Ascending aorta (tissue), 2 donors: ENCODE data around the gene IRGQ. TPM values are rescaled to one million over a fixed set of nuclear protein-coding genes. Genes with fewer than 3 reads are reported as not detected.

Source experiments
- DNase-seq, 2 donors: peaks; one replicate each; pipeline ENCODE4 v3.0.0-alpha.2; 2019; ENCODE audit warnings: low spot score in 2 of 2
- H3K27ac ChIP-seq, 2 donors: fragments of 200-600 bp; sonication (generic); one replicate each; pipeline ENCODE4 v1.5.1; 2016 to 2017; ENCODE audit warnings: mild to moderate bottlenecking in 1 of 2
- H3K27me3 ChIP-seq: fragments of 200-600 bp; sonication (generic); one replicate; pipeline ENCODE4 v1.5.1; 2017
- H3K36me3 ChIP-seq, 2 donors: fragments of 200-600 bp; sonication (generic); one replicate each; pipeline ENCODE4 v1.5.1; 2016
- H3K4me1 ChIP-seq, 2 donors: fragments of 200-600 bp; sonication (generic); one replicate each; pipeline ENCODE4 v1.5.1; 2016 to 2017; ENCODE audit warnings: mild to moderate bottlenecking in 1 of 2
- H3K4me3 ChIP-seq, 2 donors: fragments of 200-600 bp; sonication (generic); one replicate each; pipeline ENCODE4 v1.5.1; 2016 to 2017; ENCODE audit warnings: mild to moderate bottlenecking in 1 of 2
- H3K9me3 ChIP-seq, 2 donors: fragments of 200-600 bp; sonication (generic); one replicate each; pipeline ENCODE4 v1.5.1; 2016
- intact Hi-C: fragments of 100-400 bp; cut with DNase I; formaldehyde crosslinking; loops from one replicate; pipeline ENCODE4 v1.15.1; 2023
- total RNA-seq: library from RNA; depleted of rRNA; stranded (reverse); fragments of >200 nt; gene quantifications from one replicate; pipeline ENCODE4 v1.1.0, GENCODE V29; 2016
- TF ChIP-seq, protein P1 (sequence below), 3 experiments: fragments of 200-600 bp in 2 of 3; fragments of 450-650 bp in 1 of 3; sonication (generic) in 2 of 3; IDR thresholded peaks; one replicate each; pipeline ENCODE4 v1.5.1; 2016 to 2019; ENCODE audit warnings: antibody characterized with exemption in 3 of 3, mild to moderate bottlenecking in 1 of 3, moderate library complexity in 1 of 3

Gene IRGQ
- total RNA-seq, 1 donor from 2014 or later, result 17.2 TPM

DNA sequence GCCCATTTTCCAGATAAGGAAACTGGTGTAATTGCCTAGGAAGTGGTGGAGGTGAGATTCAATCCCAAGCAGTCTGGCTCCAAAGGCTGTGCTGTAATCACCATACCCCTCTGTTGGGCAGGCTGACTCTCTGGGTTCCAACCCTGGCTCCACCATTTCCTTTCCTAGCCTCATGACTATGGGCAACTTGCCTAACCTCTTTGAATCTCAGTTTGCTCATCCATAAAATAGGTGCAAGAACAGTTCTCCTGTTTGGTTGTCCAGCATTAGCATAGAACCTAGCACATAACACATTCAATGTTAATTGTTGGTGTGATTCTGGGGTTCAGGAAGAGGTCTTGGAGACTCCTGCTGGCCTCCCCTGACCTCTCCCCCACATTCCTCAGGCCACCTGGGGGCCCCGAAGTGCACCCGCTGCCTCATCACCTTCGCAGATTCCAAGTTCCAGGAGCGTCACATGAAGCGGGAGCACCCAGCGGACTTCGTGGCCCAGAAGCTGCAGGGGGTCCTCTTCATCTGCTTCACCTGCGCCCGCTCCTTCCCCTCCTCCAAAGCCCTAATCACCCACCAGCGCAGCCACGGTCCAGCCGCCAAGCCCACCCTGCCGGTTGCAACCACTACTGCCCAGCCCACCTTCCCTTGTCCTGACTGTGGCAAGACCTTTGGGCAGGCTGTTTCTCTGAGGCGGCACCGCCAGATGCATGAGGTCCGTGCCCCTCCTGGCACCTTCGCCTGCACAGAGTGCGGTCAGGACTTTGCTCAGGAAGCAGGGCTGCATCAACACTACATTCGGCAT lies 2.7 kb upstream of the IRGQ start:
- TF ChIP-seq, protein P1, sequence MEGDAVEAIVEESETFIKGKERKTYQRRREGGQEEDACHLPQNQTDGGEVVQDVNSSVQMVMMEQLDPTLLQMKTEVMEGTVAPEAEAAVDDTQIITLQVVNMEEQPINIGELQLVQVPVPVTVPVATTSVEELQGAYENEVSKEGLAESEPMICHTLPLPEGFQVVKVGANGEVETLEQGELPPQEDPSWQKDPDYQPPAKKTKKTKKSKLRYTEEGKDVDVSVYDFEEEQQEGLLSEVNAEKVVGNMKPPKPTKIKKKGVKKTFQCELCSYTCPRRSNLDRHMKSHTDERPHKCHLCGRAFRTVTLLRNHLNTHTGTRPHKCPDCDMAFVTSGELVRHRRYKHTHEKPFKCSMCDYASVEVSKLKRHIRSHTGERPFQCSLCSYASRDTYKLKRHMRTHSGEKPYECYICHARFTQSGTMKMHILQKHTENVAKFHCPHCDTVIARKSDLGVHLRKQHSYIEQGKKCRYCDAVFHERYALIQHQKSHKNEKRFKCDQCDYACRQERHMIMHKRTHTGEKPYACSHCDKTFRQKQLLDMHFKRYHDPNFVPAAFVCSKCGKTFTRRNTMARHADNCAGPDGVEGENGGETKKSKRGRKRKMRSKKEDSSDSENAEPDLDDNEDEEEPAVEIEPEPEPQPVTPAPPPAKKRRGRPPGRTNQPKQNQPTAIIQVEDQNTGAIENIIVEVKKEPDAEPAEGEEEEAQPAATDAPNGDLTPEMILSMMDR (IDR thresholded peaks at IDR 0.05), result no peak
- Histone ChIP-seq H3K27me3 (no peaks in the 10 kb centered on the region), H3K27ac (no peak overlapping the region), H3K4me1 (peaks cover 22 to 23% of the 10 kb centered on the region in 2 donors), H3K36me3 (peaks cover 19 to 24% of the 10 kb centered on the region in 2 donors), H3K9me3 (no peaks in the 10 kb centered on the region), H3K4me3 (no peak overlapping the region)
- intact Hi-C loops, result loop anchor here (10.0 kb wide), 1 partner anchor 1644 kb away; the partner anchor contains the start of gene RABAC1
- DNase-seq, result no peak

DNA sequence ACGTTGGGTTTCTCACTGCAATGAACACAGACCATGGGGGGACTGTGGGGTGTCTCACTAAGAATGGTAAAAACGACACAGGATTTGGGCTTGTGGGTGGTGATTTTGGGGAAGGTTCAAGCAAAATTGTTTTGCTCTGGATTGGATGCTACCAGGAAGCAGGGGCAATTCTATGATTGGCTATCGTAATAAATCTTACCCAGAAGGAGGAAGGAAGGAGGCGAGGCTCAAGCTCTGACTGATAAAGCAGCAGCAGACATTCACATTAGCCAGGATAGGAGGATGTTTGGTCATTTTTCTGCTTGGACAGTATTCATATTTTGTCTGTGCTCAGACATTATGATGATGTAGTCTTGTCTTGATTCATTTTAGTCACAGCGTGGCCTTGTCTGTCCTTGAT lies 1.9 kb upstream of the IRGQ start:
- no peak for DNase-seq
- intact Hi-C loops, result loop anchor here (10.0 kb wide), 1 partner anchor 1643 kb away; the partner anchor contains the start of gene RABAC1
- peak overlapping the region in 1 of 2 donors; percentile 68 for H3K4me3 ChIP-seq
- TF ChIP-seq, protein P1 (IDR thresholded peaks at IDR 0.05), result no peak
- H3K27me3 ChIP-seq, result no peaks in the 10 kb centered on the region
- peaks cover 24 to 32% of the 10 kb centered on the region in 2 donors for H3K36me3 ChIP-seq
- no peaks in the 10 kb centered on the region for H3K9me3 ChIP-seq
- peaks cover 22 to 23% of the 10 kb centered on the region in 2 donors for H3K4me1 ChIP-seq
- no peak overlapping the region for H3K27ac ChIP-seq

DNA sequence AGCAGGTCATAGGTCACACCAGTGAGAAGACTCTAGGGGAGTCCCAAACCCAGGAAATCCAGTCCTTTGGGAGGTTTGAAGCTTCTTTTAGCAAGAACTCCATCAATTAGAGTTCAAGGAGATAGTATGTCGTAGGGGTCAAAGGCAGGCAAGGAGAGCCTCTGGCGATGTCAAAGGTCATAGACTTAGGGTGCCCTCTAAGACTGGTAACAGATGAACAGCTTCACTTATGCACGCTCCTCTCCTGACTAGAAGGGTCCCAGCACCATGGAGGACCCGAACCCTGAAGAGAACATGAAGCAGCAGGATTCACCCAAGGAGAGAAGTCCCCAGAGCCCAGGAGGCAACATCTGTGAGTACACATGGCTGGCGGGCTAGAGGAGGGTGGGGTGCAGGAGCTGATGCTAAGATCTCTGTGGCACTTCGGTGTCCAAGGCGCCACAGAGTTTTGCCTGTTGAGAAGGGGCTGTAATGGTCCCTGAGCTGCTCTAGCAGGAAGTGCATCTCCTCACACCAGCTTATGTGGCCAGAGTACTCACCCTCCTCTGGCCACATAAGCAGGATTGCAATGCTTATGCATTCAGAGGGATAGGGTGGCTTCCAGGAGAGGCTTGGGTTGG lies 1.0 kb upstream of the IRGQ start:
- H3K9me3 ChIP-seq, result no peaks in the 10 kb centered on the region
- no peaks in the 10 kb centered on the region for H3K27me3 ChIP-seq
- intact Hi-C loops, result loop anchor here (1.0 to 10.0 kb wide), 6 partner anchors 22 to 1642 kb away; partner anchors contain the start of genes PINLYP, RABAC1, SMG9 and XRCC1
- peak overlapping the region; percentile 59 to 68 for H3K4me3 ChIP-seq
- TF ChIP-seq, protein P1 (IDR thresholded peaks at IDR 0.05), result no peak
- peaks cover 22 to 23% of the 10 kb centered on the region in 2 donors for H3K4me1 ChIP-seq
- H3K36me3 ChIP-seq, result peaks cover 33 to 38% of the 10 kb centered on the region in 2 donors
- H3K27ac ChIP-seq, result peak overlapping the region; percentile 94 to 99
- DNase-seq, result no peak

DNA sequence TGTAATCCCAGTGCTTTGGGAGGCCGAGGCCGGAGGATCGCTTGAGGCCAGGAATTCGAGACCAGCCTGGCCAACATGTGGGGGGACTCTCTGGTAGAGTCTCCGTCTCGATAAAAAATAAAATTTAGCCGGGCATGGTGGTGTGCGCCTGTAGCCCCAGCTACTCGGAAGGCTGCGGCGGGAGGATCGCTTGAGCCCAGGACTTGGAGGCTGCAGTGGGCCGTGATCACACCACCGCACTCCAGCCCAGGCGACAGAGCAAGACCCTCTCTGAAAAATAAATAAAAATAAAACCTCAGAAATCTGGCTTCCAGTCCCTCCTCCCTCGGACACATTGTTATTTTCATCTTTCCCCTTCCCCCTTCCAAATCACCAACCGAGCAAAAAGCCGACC lies 332 bp downstream of the IRGQ start:
- peaks cover 22 to 23% of the 10 kb centered on the region in 2 donors for H3K4me1 ChIP-seq
- peak overlapping the region; percentile 82 to 88 for H3K27ac ChIP-seq
- peaks cover 42 to 48% of the 10 kb centered on the region in 2 donors for H3K36me3 ChIP-seq
- no peaks in the 10 kb centered on the region for H3K27me3 ChIP-seq
- intact Hi-C loops, result loop anchor here (10.0 kb wide), 1 partner anchor 1641 kb away; the partner anchor contains the start of gene RABAC1
- H3K9me3 ChIP-seq, result no peaks in the 10 kb centered on the region
- DNase-seq, result no peak
- TF ChIP-seq, protein P1 (IDR thresholded peaks at IDR 0.05), result no peak
- peak overlapping the region; percentile 58 to 88 for H3K4me3 ChIP-seq

DNA sequence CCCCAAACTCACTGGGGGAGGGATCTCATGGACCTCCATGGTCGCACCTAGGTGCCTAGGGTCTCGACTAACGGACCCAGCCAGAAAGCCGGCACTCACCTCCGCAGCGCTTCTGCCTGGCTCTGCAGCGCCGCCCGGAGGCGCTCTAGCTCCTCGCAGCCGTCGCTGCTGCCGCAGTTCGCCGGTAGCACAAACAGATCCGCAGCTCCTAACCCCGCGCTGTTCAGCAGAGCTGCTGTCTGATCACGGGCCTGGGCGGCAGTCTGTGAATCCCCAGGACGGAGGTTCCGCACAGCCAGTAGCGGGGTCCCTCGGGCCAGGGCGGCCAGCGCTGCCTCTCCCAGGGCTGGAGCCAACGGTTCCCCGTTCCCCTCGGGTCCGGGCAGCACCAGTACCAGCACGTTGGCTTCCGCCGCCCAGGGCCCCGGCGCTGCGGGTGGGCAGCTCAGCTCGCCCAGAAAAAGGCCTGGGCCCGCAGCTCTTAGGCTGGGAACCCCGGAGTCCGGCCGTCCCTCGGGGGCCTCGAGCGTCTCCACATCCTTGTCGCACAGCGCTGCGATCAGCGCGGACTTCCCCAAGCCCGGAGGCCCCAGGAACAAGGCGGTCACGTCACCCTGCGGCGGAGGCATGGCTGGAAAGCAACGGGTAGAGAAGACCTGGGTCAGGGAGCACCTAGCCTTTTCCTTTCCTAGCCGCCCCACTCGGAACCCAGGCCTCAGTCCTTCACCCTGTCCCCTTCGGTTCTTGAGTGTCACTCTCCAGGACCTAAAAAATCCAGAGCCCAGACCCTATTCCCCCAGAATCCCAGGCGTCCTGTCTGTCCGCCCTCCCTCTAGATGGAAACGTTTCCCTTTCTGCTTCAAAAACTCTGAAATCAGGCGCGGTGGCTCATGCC lies 977 bp downstream of the IRGQ start:
- peaks cover 42 to 48% of the 10 kb centered on the region in 2 donors for H3K36me3 ChIP-seq
- H3K4me3 ChIP-seq, result peak overlapping the region; percentile 58 to 88
- peak in 1 of 2 donors; percentile 78 for DNase-seq
- H3K4me1 ChIP-seq, result peaks cover 22 to 23% of the 10 kb centered on the region in 2 donors
- TF ChIP-seq, protein P1 (IDR thresholded peaks at IDR 0.05), result peak; percentile 47 to 69 (median 63)
- no peaks in the 10 kb centered on the region for H3K9me3 ChIP-seq
- intact Hi-C loops, result loop anchor here (10.0 kb wide), 1 partner anchor 1640 kb away; the partner anchor contains the start of gene RABAC1
- no peaks in the 10 kb centered on the region for H3K27me3 ChIP-seq
- peak overlapping the region; percentile 82 to 88 for H3K27ac ChIP-seq
